Stimulated activated naive CD4-positive, alpha-beta T cell (primary cell): ENCODE measurements around the gene LAGE3.

Experiments
- DNase-seq, 6 experiments: peaks; one replicate each; lab custom pipeline; 2025; lab: John Stamatoyannopoulos, UW

LAGE3 gene

DNA sequence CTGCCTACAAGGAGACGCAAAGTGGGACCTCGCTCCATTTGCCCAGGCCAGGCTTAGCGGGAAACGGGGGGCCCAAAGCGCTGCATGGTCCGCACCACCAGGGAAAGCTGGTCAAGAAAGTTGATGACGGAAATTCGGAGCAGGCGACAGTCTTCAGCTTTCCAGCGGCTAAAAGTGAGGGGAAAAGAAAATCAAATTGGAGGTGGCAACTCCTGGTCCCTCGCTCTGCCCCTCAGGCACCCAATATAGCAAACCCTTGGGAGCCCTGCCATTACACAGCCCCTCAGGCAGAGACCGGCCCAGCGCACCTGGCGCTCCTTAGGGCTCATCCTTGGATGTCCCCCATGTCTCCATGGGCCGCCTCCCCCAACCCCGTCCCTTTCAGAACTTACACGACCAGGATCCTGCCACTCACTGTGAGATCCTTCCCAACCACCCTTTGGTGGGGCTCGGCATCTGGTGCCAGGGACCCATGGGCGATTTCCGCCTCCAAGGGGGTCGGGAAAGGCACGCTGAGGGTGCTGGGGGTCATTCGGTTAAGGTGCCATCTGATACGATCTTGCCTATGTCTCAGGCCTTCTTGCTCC is 1.1 kb downstream of the LAGE3 start:
- no peak for DNase-seq

DNA sequence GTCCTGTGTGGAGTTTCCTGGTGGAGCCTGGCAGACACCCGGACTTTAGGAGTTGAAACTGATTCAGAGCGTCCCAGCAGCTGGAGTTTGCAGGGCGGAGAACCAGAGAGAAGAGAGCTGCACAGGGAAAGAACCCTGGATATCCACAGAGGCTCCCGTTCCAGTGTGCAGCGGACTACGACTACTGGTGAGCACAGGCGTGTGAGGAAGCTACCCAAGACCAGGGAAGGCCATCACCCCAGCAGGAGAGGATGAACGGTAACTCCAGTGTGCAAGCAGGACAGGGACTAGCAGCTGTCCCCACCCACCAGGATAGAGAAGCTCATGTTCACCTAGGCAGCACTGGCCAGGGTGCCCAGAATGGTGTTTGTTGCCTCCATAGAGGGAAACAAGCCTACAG is 2.3 kb downstream of the LAGE3 start:
- DNase-seq, result no peak

GRCh38 chrX:154473683-154474082 is 5.4 kb downstream of the LAGE3 start:
- no peak for DNase-seq

- DNase-seq, result no peak
Observed at GRCh38 chrX:154472685-154473632, 6.1 kb downstream of the LAGE3 start.

DNA sequence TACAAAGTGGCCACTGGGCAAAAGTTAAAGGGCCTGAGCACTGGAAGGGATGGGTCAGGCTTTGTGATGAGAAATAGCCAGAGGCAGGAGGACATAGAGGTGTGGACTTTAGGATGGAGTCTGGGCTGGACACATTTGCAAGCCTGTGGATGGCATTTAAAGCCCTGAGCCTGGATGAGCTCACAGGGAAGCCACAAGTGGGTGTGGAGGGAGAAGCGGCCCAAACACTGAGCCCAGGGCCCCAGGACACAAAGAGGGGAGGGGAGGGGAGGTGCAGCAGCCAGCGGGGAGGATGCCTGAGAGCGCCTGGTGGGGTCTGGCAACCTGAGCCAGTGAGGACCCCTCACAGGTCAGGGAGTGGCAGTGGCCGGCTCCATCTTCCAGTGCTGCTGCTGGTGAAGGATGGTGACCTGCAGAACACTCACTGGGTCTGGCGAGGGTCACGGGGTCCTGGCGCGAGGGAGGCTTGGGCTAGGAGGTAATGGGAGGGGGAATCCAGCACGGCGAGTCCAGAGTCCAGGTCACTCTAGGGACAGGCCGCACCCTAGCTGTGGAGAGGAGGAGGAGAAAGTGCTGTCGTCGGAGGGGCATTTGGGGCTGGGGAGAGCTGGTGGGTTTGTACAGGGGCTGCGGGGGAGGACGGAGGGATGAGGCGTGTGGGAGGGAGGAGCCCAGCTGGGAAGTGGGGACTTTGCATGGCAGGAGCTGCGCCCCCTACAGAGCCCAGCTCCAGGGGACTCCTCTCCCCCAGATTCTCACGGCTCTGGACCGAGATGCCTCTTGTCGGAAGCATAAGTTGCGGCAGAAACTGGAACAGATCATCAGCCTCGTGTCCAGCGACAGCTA is 7.0 kb downstream of the LAGE3 start:
- DNase-seq, result no peak

DNA sequence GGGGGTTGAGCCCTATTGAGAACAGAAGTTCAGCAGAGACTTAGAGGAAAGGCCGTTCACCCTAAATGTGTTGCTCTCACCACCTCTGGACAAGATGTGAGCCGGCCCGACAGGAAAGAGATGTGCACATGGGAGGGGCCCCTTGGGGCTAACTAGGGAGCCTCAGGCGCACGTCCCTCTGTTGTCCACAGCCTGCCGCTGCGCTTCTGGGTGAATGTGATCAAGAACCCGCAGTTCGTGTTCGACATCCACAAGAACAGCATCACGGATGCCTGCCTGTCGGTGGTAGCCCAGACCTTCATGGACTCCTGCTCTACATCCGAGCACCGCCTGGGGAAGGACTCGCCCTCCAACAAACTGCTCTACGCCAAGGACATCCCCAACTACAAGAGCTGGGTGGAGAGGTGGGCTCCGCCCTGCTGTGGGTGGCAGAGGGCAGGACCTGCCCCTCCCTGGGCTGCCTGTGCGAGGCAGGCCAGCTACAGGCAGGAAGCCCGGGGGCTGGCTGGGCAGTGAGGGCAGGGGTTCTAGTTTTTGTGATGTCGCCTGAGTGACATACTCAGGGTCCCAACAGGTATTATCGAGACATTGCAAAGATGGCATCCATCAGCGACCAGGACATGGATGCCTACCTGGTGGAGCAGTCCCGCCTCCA is 8.0 kb downstream of the LAGE3 start:
- DNase-seq, result no peak

DNA sequence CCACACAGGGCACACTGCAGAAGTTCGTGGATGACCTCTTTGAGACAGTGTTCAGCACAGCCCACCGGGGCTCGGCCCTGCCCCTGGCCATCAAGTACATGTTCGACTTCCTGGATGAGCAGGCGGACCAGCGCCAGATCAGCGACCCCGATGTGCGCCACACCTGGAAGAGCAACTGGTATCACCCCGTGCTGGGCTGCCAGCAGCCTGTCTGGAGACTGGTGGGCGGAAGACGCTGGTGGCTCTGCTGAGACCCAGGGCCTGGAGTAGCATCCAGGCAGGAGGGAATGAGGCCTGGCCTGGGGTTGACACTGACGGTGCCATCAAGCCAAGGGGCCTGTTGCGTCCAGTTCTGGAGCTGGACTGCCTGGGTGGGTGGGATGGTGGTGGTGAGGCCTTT is 8.6 kb downstream of the LAGE3 start:
- no peak for DNase-seq

DNA sequence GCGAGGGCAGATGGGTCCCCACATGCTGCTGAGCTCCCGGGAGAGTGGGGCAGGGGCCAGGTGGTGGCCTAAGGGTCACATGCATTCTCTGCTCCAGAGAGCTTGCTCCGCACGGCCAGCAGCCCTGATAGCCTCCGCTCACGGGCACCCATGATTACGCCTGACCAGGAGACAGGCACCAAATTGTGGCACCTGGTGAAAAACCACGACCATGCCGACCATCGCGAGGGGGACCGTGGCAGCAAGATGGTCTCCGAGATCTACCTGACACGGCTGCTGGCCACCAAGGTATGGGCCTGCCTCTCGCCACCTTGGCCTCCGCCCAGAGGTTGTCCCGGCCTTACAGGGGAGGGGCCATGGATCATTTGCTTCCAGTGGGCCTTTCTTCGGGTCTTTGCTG is 9.2 kb downstream of the LAGE3 start:
- no peak for DNase-seq

DNA sequence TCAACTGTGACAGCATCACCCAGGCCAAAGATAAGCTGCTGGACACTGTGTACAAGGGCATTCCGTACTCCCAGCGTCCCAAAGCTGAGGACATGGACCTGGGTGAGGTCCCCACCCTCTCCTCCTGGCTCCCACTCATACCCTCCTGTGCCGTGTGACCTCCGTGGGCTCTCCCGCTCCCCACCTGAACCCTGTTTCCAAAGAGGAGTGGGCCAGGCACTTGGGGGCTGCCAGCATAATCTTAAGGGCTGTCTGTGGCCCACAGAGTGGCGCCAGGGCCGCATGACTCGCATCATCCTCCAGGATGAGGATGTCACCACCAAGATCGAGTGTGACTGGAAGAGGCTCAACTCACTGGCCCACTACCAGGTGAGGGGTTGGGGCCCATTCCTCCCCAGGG is 10.0 kb downstream of the LAGE3 start:
- DNase-seq, result no peak

DNA sequence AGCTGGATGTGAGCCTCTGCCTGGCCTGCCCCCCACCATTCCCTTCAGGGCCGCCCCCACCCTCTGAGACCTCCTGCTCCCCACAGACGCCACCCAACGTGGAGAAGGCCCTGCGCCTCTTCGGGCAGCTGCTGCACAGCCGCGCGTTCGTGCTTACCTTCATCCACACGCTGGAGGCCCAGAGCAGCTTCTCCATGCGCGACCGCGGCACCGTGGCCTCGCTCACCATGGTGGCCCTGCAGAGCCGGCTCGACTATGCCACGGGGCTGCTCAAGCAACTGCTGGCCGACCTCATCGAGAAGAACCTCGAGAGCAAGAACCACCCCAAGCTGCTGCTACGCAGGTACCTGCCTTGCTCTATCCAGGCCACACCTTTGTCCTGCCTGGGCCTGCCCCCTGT is 10.9 kb downstream of the LAGE3 start:
- no peak for DNase-seq

DNA sequence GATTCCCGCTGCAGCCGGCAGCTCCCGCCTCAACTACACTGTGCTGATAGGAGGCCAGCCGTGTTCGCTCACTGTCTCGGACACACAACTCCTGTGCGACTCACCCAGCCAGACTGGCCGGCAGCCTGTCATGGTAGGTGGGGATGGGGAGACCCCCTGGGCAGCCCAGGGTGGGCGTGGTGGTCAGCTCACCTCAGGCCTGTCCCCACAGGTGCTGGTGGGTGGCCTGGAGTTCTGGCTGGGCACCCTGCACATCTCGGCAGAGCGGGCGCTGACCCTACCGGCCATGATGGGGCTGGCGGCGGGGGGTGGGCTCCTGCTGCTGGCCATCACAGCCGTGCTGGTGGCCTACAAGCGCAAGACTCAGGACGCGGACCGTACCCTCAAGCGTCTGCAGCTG is 11.5 kb downstream of the LAGE3 start:
- DNase-seq, result no peak

DNA sequence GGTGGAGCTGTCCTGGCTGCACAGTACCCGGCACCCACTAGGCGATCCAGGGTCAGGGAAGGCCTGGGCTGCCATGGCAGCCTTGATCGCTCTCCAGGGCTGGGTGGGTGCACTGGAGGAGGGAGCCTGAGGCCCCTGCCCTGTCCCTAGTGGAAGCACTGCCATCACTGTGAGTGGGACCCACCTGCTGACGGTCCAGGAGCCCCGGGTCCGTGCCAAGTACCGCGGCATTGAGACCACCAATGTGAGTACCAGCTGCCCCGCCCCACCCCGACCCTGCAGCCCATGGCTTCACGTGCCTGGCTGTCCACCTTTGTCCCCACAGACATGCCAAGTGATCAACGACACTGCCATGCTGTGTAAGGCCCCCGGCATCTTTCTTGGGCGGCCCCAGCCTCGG is 12.2 kb downstream of the LAGE3 start:
- no peak for DNase-seq

DNA sequence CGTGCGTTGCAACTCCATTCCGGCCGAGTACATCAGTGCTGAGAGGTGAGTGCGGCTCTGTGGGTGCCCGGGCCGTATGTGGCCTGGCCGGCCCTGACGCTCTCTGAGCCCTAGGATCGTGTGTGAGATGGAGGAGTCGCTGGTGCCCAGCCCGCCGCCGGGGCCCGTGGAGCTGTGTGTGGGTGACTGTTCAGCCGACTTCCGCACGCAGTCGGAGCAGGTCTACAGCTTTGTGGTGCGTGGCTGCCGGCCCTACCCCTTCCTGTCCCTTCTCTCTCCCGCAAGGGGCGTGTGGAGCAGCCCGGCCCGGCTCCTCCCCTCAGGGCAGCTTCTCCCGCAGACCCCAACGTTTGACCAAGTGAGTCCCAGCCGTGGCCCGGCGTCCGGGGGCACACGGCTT is 13.0 kb downstream of the LAGE3 start:
- DNase-seq, result no peak

DNA sequence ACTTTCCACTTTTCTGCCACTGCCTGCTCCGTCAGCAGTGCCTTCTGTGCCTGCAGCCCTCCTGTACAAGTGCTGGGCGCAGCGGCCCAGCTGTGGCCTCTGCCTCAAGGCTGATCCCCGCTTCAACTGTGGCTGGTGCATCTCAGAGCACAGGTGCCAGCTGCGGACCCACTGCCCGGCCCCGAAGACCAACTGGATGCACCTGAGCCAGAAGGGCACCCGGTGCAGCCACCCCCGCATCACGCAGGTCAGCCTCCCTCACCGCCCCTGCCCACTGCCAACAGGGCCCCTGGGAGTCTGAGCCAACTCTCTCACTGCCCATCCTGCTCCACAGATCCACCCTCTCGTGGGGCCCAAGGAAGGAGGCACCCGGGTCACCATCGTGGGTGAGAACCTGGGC is 13.5 kb downstream of the LAGE3 start:
- no peak for DNase-seq

DNA sequence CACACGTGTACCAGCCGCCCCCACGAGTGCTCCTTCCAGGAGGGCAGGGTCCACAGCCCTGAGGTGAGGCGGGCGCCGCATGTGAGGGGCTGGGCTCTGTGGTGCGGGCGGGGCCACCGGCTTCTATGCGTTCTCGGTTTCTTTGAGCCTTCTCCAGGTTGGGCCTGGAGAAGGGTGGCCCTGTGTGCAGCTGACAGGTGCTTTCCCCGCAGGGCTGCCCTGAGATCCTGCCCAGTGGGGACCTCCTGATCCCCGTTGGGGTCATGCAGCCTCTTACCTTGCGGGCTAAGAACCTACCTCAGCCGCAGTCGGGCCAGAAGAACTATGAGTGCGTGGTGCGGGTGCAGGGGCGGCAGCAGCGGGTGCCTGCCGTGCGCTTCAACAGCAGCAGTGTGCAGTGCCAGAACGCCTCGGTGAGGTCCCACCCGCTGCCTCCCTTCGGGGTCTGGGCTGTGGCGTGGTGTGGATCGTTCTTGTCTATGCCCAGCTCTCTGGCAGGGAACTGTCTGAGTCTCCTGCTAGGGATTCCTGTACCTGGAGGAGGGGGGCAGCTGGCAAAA is 14.2 kb downstream of the LAGE3 start:
- DNase-seq, result no peak

DNA sequence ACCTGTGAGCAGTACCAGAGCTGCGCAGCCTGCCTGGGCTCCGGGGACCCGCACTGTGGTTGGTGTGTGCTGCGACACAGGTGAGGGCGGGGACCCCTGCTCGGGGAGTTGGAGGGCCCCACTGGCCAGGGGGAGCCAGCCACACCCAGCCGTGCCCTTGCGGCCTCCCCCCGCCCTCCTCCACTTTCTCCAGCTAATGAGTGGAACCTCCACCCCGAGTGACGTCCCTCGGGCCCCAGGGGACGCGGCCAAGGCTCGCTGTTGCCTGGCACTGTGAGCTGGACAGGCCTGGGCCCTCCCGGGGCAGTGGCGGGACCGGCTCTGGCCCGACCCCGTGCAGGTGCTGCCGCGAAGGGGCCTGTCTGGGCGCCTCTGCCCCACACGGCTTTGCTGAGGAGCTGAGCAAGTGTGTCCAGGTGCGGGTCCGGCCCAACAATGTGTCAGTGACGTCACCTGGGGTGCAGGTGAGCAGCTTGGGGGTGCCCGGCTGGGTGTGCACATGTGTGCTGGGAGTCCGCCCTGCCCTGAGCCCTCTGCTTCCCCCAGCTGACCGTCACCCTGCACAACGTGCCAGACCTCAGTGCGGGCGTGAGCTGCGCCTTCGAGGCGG is 15.4 kb downstream of the LAGE3 start:
- no peak for DNase-seq

DNA sequence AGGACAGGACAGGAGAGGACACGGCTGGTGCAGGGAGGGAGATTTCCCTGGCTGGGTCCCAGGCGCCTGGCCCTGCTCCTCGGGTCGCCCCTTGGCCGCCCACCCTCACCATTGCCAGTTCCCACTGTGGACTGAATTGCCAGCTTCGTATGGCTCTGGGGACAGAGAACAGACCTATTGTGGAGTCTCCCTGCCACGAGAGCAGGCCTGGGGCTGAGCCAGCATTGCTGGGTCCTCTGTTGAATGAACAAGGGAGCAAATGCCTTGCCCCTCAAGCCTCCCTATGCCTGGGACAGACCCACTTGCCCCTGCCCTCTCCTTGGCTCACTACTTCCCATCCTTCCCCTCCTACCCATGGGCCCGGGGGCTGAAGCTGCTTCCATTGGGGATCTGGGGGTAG is 16.7 kb downstream of the LAGE3 start:
- DNase-seq, result no peak

DNA sequence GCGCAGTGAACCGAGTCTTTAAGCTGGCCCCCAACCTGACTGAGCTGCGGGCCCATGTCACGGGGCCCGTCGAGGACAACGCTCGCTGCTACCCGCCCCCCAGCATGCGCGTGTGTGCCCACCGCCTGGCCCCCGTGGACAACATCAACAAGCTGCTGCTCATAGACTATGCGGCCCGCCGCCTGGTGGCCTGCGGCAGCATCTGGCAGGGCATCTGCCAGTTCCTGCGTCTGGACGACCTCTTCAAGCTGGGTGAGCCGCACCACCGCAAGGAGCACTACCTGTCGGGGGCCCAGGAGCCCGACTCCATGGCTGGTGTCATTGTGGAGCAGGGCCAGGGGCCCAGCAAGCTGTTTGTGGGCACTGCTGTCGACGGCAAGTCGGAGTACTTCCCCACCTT is 18.8 kb downstream of the LAGE3 start:
- no peak for DNase-seq

GRCh38 chrX:154459832-154460231 is 19.2 kb downstream of the LAGE3 start:
- DNase-seq, result no peak

GRCh38 chrX:154458954-154459778 is 19.9 kb downstream of the LAGE3 start:
- DNase-seq, result peak in 1 of 6 experiments; percentile 19
